H1 (cell line): Measurements from ENCODE around the gene SEC24A. TPM values are rescaled to one million over a fixed set of nuclear protein-coding genes. Genes with fewer than 3 reads are reported as not detected.

Experiments used
- CTCF ChIA-PET: fragments of 300-600 bp; sonication (Branson Sonifier 250); formaldehyde crosslinking; loops from one replicate; lab custom pipeline; 2021; ENCODE audit not compliant: partially characterized antibody; lab: Charles Lee
- POLR2A ChIA-PET: fragments of 300-600 bp; sonication (Branson Sonifier 250); formaldehyde crosslinking; loops from one replicate; lab custom pipeline; 2021; ENCODE audit warnings: inconsistent platforms; ENCODE audit not compliant: partially characterized antibody; lab: Charles Lee
- DNase-seq, 2 experiments: peaks; one replicate each; pipeline versions ENCODE4 v3.0.0 to v3.0.0-alpha.2; 2010 to 2022; ENCODE audit warnings: low spot score in 2 of 2, low read depth in 1 of 2, mixed read lengths in 1 of 2
- FAIRE-seq: peaks from 2 replicates; lab custom pipeline; 2011; peaks lifted over from hg19 to GRCh38; lab: Jason Lieb, UNC
- H2AFZ ChIP-seq: 2 replicates; pipeline ENCODE4 v1.8.1; 2012; ENCODE audit warnings: low read length, inconsistent platforms
- H2AK5ac ChIP-seq: 2 replicates; pipeline ENCODE4 v1.6.1; 2013; ENCODE audit warnings: low read depth, low read length
- H2BK120ac ChIP-seq: replicated peaks from 2 replicates; pipeline ENCODE3; 2013; ENCODE audit warnings: low read depth, low read length, inconsistent platforms
- H2BK12ac ChIP-seq: 2 replicates; pipeline ENCODE4 v1.6.1; 2013; ENCODE audit warnings: low read depth, low read length
- H2BK15ac ChIP-seq: 2 replicates; pipeline ENCODE4 v1.6.1; 2013; ENCODE audit warnings: low read length
- H2BK20ac ChIP-seq: 2 replicates; pipeline ENCODE4 v1.6.1; 2013; ENCODE audit warnings: low read length
- H2BK5ac ChIP-seq: 2 replicates; pipeline ENCODE4 v1.6.1; 2013; ENCODE audit warnings: low read depth, low read length
- H3K14ac ChIP-seq: 2 replicates; pipeline ENCODE4 v1.6.1; 2013; ENCODE audit warnings: inconsistent platforms; ENCODE audit not compliant: insufficient read length
- H3K18ac ChIP-seq: 2 replicates; pipeline ENCODE4 v1.6.1; 2013; ENCODE audit warnings: low read length; ENCODE audit errors: extremely low read depth
- H3K23ac ChIP-seq: 2 replicates; pipeline ENCODE4 v1.6.1; 2013; ENCODE audit warnings: inconsistent platforms; ENCODE audit not compliant: insufficient read length
- H3K23me2 ChIP-seq: 2 replicates; pipeline ENCODE4 v1.6.1; 2013; ENCODE audit warnings: low read depth, low read length
- H3K27ac ChIP-seq: 2 replicates; pipeline ENCODE4 v1.6.1; 2011; ENCODE audit warnings: low read depth, low read length, inconsistent platforms
- H3K27me3 ChIP-seq, 4 experiments: replicated peaks in 1 of 4; 1 replicate in 1 of 4; 2 replicates in 3 of 4; pipeline versions ENCODE4 v1.6.1 to v1.8.1; 2011 to 2013; ENCODE audit warnings: low read length in 3 of 4, mild to moderate bottlenecking in 3 of 4, inconsistent platforms in 2 of 4, mixed read lengths in 2 of 4, moderate library complexity in 1 of 4; ENCODE audit not compliant: control insufficient read depth in 3 of 4, insufficient read depth in 3 of 4; ENCODE audit errors: extremely low read depth in 1 of 4
- H3K36me3 ChIP-seq, 4 experiments: 2 replicates each; pipeline versions ENCODE4 v1.6.1 to v1.8.1; 2011 to 2013; ENCODE audit warnings: mild to moderate bottlenecking in 4 of 4, low read length in 3 of 4, moderate library complexity in 2 of 4, control low read depth in 1 of 4, inconsistent platforms in 1 of 4; ENCODE audit not compliant: insufficient read depth in 4 of 4, control insufficient read depth in 2 of 4
- H3K4ac ChIP-seq: replicated peaks from 2 replicates; pipeline ENCODE3; 2013; ENCODE audit warnings: low read length, low read depth, mixed read lengths, inconsistent platforms; ENCODE audit not compliant: insufficient read length
- H3K4me1 ChIP-seq, 4 experiments: replicated peaks in 1 of 4; 1 replicate in 1 of 4; 2 replicates in 3 of 4; pipeline versions ENCODE4 v1.6.1 to v1.8.1; 2011 to 2013; ENCODE audit warnings: low read length in 3 of 4, inconsistent platforms in 2 of 4, mixed read lengths in 1 of 4; ENCODE audit not compliant: insufficient read depth in 4 of 4, control insufficient read depth in 3 of 4
- H3K4me2 ChIP-seq, 2 experiments: 2 replicates each; pipeline versions ENCODE4 v1.6.1 to v1.8.1; 2011 to 2013; ENCODE audit warnings: low read depth in 2 of 2, low read length in 2 of 2, control low read depth in 1 of 2, inconsistent platforms in 1 of 2, mild to moderate bottlenecking in 1 of 2; ENCODE audit not compliant: insufficient read depth in 1 of 2
- H3K4me3 ChIP-seq, 4 experiments: fragments of 200-600, 300-600 bp in 1 of 4; sonication (generic), shearing (Covaris generic), sonication (Bioruptor Twin) in 1 of 4; 2 replicates each; pipeline versions ENCODE4 v1.5.1 to v1.8.1; 2011 to 2016; ENCODE audit warnings: low read length in 4 of 4, low read depth in 3 of 4, control low read depth in 2 of 4, inconsistent platforms in 2 of 4, mild to moderate bottlenecking in 2 of 4, mixed read lengths in 1 of 4, moderate library complexity in 1 of 4; ENCODE audit not compliant: insufficient read depth in 2 of 4; ENCODE audit errors: extremely low read depth in 1 of 4
- H3K56ac ChIP-seq: replicated peaks from 2 replicates; pipeline ENCODE3; 2013; ENCODE audit warnings: low read depth, mild to moderate bottlenecking, mixed read lengths, low read length, inconsistent platforms; ENCODE audit not compliant: insufficient read length
- H3K79me1 ChIP-seq: 2 replicates; pipeline ENCODE4 v1.6.1; 2013; ENCODE audit warnings: low read depth, low read length, control low read depth
- H3K79me2 ChIP-seq, 2 experiments: 2 replicates each; pipeline versions ENCODE4 v1.6.1 to v1.8.1; 2012 to 2013; ENCODE audit warnings: low read length in 2 of 2, mild to moderate bottlenecking in 2 of 2, inconsistent platforms in 1 of 2; ENCODE audit not compliant: insufficient read depth in 2 of 2, control insufficient read depth in 1 of 2
- H3K9ac ChIP-seq, 4 experiments: replicated peaks in 1 of 4; 1 replicate in 1 of 4; 2 replicates in 3 of 4; pipeline versions ENCODE4 v1.6.1 to v1.8.1; 2011 to 2013; ENCODE audit warnings: low read depth in 3 of 4, low read length in 3 of 4, control low read depth in 2 of 4, mild to moderate bottlenecking in 2 of 4, moderate library complexity in 2 of 4, inconsistent platforms in 1 of 4; ENCODE audit errors: extremely low read depth in 1 of 4
- H3K9me3 ChIP-seq, 2 experiments: 2 replicates each; pipeline versions ENCODE4 v1.6.1 to v1.8.1; 2012 to 2013; ENCODE audit warnings: mild to moderate bottlenecking in 2 of 2, moderate library complexity in 2 of 2, control low read depth in 1 of 2, inconsistent platforms in 1 of 2, low read depth in 1 of 2, low read length in 1 of 2, mixed read lengths in 1 of 2; ENCODE audit not compliant: insufficient read depth in 2 of 2
- H4K20me1 ChIP-seq, 2 experiments: replicated peaks in 1 of 2; 2 replicates each; pipeline versions ENCODE3 to v1.8.1; 2011 to 2013; ENCODE audit warnings: inconsistent platforms in 2 of 2, low read length in 2 of 2, mild to moderate bottlenecking in 1 of 2; ENCODE audit not compliant: insufficient read depth in 2 of 2, control insufficient read depth in 1 of 2
- H4K5ac ChIP-seq: 2 replicates; pipeline ENCODE4 v1.6.1; 2013; ENCODE audit warnings: low read length, low read depth, mixed read lengths, inconsistent platforms; ENCODE audit not compliant: insufficient read length
- H4K8ac ChIP-seq: 2 replicates; pipeline ENCODE4 v1.8.0; 2013; ENCODE audit warnings: mild to moderate bottlenecking, moderate library complexity, low read length, inconsistent platforms; ENCODE audit not compliant: insufficient read depth; ENCODE audit errors: extremely low read depth
- H4K91ac ChIP-seq: replicated peaks from 2 replicates; pipeline ENCODE3; 2013; ENCODE audit warnings: low read length, mixed read lengths, inconsistent platforms; ENCODE audit not compliant: insufficient read length
- ATF3 ChIP-seq: IDR thresholded peaks from 2 replicates; pipeline ENCODE4 v1.6.1; 2011; ENCODE audit warnings: low read depth, mild to moderate bottlenecking, low read length; ENCODE audit not compliant: insufficient read depth
- EP300 ChIP-seq, 2 experiments: IDR thresholded peaks; 1 replicate in 1 of 2; 2 replicates in 1 of 2; pipeline ENCODE4 v1.6.1; 2011 to 2012; ENCODE audit warnings: low read depth in 2 of 2, low read length in 2 of 2, mild to moderate bottlenecking in 2 of 2, borderline replicate concordance in 1 of 2, inconsistent platforms in 1 of 2, moderate library complexity in 1 of 2
- HDAC6 ChIP-seq: IDR thresholded peaks from one replicate; pipeline ENCODE4 v1.7.1; 2012; ENCODE audit warnings: low read depth, mild to moderate bottlenecking, inconsistent platforms, low read length, moderate library complexity
- KDM1A ChIP-seq: fragments of 200-600, 300-600 bp; sonication (generic); IDR thresholded peaks from 2 replicates; pipeline ENCODE4 v1.7.1; 2016; ENCODE audit warnings: mild to moderate bottlenecking, low read length, borderline replicate concordance
- MAFK ChIP-seq: IDR thresholded peaks from 2 replicates; pipeline ENCODE4 v1.6.1; 2012; ENCODE audit warnings: low read depth, mild to moderate bottlenecking, improper control_type of control experiment, low read length
- WGBS, 2 experiments: shearing (Covaris generic) in 1 of 2; methylation state at CpG; one replicate each; pipeline versions ENCODE4 v1.1.6 to v1.1.7; 2013 to 2015; ENCODE audit warnings: low lambda C conversion rate in 2 of 2, mixed read lengths in 2 of 2, inconsistent platforms in 1 of 2, low coverage in 1 of 2, missing lambda C conversion rate in 1 of 2; ENCODE audit not compliant: insufficient replicate concordance in 2 of 2, insufficient coverage in 1 of 2, insufficient read length in 1 of 2; ENCODE audit errors: extremely low coverage in 1 of 2, missing lambda C conversion rate in 1 of 2; 5-methylcytosine and 5-hydroxymethylcytosine counted together
- polyA plus RNA-seq, 7 experiments: library from polyadenylated mRNA; depleted of rRNA in 3 of 7; stranded (reverse) in 5 of 7; unstranded in 2 of 7; fragments of >200 nt in 5 of 7; fragments of 200-250 nt in 2 of 7; gene quantifications; 1 replicate in 5 of 7; 2 replicates in 1 of 7; 4 replicates in 1 of 7; pipeline versions ENCODE4 v1.2.1 to v1.2.3, GENCODE V29; 2011 to 2013; ENCODE audit warnings: missing spikeins in 2 of 7, mixed read lengths in 2 of 7
- total RNA-seq: library from RNA; stranded (reverse); fragmentation: NEBNext Ultra II Directional; extraction: Animal tissue kit (Norgen Biotek cat#: 25700); gene quantifications from 2 replicates; pipeline ENCODE4 v1.2.1, GENCODE V29; 2021

The SEC24A gene
- total and polyA plus RNA-seq, 2 of the 8 experiments (the other 6 are each of a cell fraction or from before 2014, with no cell fraction given) = 18.8 to 33.7 TPM

GRCh38 chr5:134608555-134608954, 40.0 kb upstream of the SEC24A start:
- WGBS, 2 experiments = 89% methylated on average over 3 of the region's 3 CpGs; no CpG with 5 or more reads in 1 of the 2 experiments
- Histone ChIP-seq H2AK5ac (no peak overlapping the region), H3K4ac (no peak overlapping the region), H3K27me3 (no peaks in the 10 kb centered on the region), H2BK120ac (no peak overlapping the region), H3K79me1 (no peaks in the 10 kb centered on the region), H3K9me3 (no peaks in the 10 kb centered on the region), H2BK12ac (no peak overlapping the region), H2BK15ac (no peak overlapping the region), H2BK5ac (no peak overlapping the region), H3K4me2 (no peak overlapping the region), H3K9ac (no peak overlapping the region), H2BK20ac (no peak overlapping the region), H3K79me2 (no peaks in the 10 kb centered on the region), H4K20me1 (no peaks in the 10 kb centered on the region), H3K18ac (no peak overlapping the region), H3K23me2 (no peaks in the 10 kb centered on the region), H3K56ac (no peak overlapping the region), H3K36me3 (peaks cover 6 to 48% (median 23%) of the 10 kb centered on the region in 4 experiments; a peak in 7 of 8 replicates), H3K23ac (no peak overlapping the region), H3K4me1 (no peaks in the 10 kb centered on the region), H3K4me3 (no peak overlapping the region), H4K8ac (no peak overlapping the region), H3K27ac (no peak overlapping the region), H2AFZ (no peak overlapping the region), H4K5ac (no peak overlapping the region), H3K14ac (no peak overlapping the region), H4K91ac (no peak overlapping the region)
- ChIA-PET POLR2A (interaction anchor here (0.5 to 1.8 kb wide), 4 partner anchors 9 to 431 kb away, joined by 3 to 7 read pairs (median 4); no protein-coding TSS in a partner anchor), CTCF (interaction anchor here (5.9 kb wide), 1 partner anchor 21 kb away, joined by 38 read pairs; no protein-coding TSS in a partner anchor)
- FAIRE-seq = no peak
- no peak for DNase-seq
- TF ChIP-seq EP300 (IDR thresholded peaks at IDR 0.05; ENCODE audit: borderline replicate concordance in 1 of 2, low read depth in 2 of 2, low read length in 2 of 2) (no peak), KDM1A (no peak), MAFK (no peak), ATF3 (no peak), HDAC6 (no peak)
